Neural crest cell (in vitro differentiated cells): ENCODE measurements around the gene HOXC13. TPM values are rescaled to one million over a fixed set of nuclear protein-coding genes. Genes with fewer than 3 reads are reported as not detected.

Experiments used
- DNase-seq: peaks from one replicate; pipeline ENCODE4 v3.0.0; 2021; ENCODE audit warnings: low read depth, mixed read lengths, low spot score
- H3K27ac Mint-ChIP-seq: one replicate; pipeline ENCODE4 v1.8.0; 2021; ENCODE audit warnings: mild to moderate bottlenecking, mixed read lengths; ENCODE audit not compliant: unreplicated experiment
- H3K27me3 Mint-ChIP-seq: 2 replicates; pipeline ENCODE4 v1.8.0; 2021; ENCODE audit warnings: low read depth, mild to moderate bottlenecking, mixed read lengths
- H3K36me3 Mint-ChIP-seq: 2 replicates; pipeline ENCODE4 v1.8.0; 2021; ENCODE audit warnings: low read depth, mild to moderate bottlenecking, mixed read lengths
- H3K4me1 Mint-ChIP-seq: 2 replicates; pipeline ENCODE4 v1.8.0; 2021; ENCODE audit warnings: mixed read lengths
- H3K4me3 Mint-ChIP-seq: one replicate; pipeline ENCODE4 v1.8.0; 2021; ENCODE audit warnings: mild to moderate bottlenecking, mixed read lengths
- H3K9me3 Mint-ChIP-seq: 2 replicates; pipeline ENCODE4 v1.8.0; 2021; ENCODE audit warnings: mixed read lengths
- CTCF ChIP-seq: fragments of 200-600 bp; sonication (generic); conservative IDR thresholded peaks from 2 replicates; pipeline ENCODE4 v1.5.0; 2021; ENCODE audit warnings: antibody characterized with exemption, mild to moderate bottlenecking
- total RNA-seq: library from RNA; stranded (reverse); gene quantifications from 2 replicates; pipeline ENCODE4 v1.2.1, GENCODE V29; 2021

Gene HOXC13
- total RNA-seq, 1 donor from 2014 or later = not detected

GRCh38 chr12:53929527-53929926 is 9.1 kb upstream of the HOXC13 start:
- Mint-ChIP-seq H3K36me3 (peaks cover 4% of the 10 kb centered on the region), H3K4me1 (no peaks in the 10 kb centered on the region), H3K27me3 (peaks cover 100% of the 10 kb centered on the region), H3K9me3 (peaks cover 5% of the 10 kb centered on the region), H3K27ac (no peak overlapping the region), H3K4me3 (no peak overlapping the region)
- no peak for TF ChIP-seq CTCF
- DNase-seq = no peak

GRCh38 chr12:53930591-53931255 is 7.9 kb upstream of the HOXC13 start:
- no peak for DNase-seq
- peaks cover 5% of the 10 kb centered on the region for H3K9me3 Mint-ChIP-seq
- no peak overlapping the region for H3K4me3 Mint-ChIP-seq
- TF ChIP-seq CTCF = no peak
- H3K4me1 Mint-ChIP-seq = no peaks in the 10 kb centered on the region
- peaks cover 100% of the 10 kb centered on the region for H3K27me3 Mint-ChIP-seq
- peaks cover 4% of the 10 kb centered on the region for H3K36me3 Mint-ChIP-seq
- no peak overlapping the region for H3K27ac Mint-ChIP-seq

- no peak for DNase-seq
- H3K36me3 Mint-ChIP-seq = peaks cover 4% of the 10 kb centered on the region
- H3K27ac Mint-ChIP-seq = no peak overlapping the region
- TF ChIP-seq CTCF = no peak
- H3K9me3 Mint-ChIP-seq = peaks cover 5% of the 10 kb centered on the region
- H3K4me3 Mint-ChIP-seq = no peak overlapping the region
- H3K4me1 Mint-ChIP-seq = no peaks in the 10 kb centered on the region
- H3K27me3 Mint-ChIP-seq = peaks cover 100% of the 10 kb centered on the region
These were observed 6.6 kb upstream of the HOXC13 start for GRCh38 chr12:53931844-53932581.

- Mint-ChIP-seq H3K4me3 (no peak overlapping the region), H3K36me3 (peaks cover 4% of the 10 kb centered on the region), H3K9me3 (peaks cover 5% of the 10 kb centered on the region), H3K27me3 (peaks cover 100% of the 10 kb centered on the region), H3K4me1 (no peaks in the 10 kb centered on the region), H3K27ac (no peak overlapping the region)
- no peak for DNase-seq
- TF ChIP-seq CTCF = no peak
These were observed 5.7 kb upstream of the HOXC13 start for GRCh38 chr12:53932915-53933314.

GRCh38 chr12:53935383-53936341 is 3.0 kb upstream of the HOXC13 start:
- Mint-ChIP-seq H3K9me3 (no peaks in the 10 kb centered on the region), H3K27ac (no peak overlapping the region), H3K4me3 (no peak overlapping the region), H3K27me3 (peaks cover 99% of the 10 kb centered on the region), H3K36me3 (no peaks in the 10 kb centered on the region), H3K4me1 (no peaks in the 10 kb centered on the region)
- TF ChIP-seq CTCF = no peak
- no peak for DNase-seq
